GM10847 (cell line): ENCODE results near the gene SLC24A4.

Experiments
- POLR2A ChIP-seq: IDR thresholded peaks from 2 replicates; pipeline ENCODE4 v1.6.1; 2011; ENCODE audit not compliant: insufficient read length; ENCODE audit errors: extremely low read depth

The SLC24A4 gene

DNA sequence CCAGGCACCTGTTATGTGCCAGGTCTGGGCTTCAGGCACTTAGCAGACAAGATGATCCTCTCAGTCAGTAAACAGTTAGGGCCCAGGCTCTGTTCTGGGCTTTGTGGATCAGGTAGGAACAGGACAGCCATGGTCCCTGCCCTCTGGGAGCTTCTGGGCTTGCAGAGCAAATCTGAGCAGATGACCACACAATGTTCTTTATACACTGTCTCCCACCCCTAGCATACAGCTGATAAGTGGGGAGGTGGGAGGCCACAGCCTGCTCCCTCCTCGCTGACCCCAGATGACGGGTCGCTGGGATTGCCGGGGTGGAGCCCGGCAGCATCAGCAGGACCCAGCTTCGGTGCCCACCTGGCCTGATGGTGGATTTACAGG is 137.6 kb downstream of the SLC24A4 start:
- no peak for TF ChIP-seq POLR2A

DNA sequence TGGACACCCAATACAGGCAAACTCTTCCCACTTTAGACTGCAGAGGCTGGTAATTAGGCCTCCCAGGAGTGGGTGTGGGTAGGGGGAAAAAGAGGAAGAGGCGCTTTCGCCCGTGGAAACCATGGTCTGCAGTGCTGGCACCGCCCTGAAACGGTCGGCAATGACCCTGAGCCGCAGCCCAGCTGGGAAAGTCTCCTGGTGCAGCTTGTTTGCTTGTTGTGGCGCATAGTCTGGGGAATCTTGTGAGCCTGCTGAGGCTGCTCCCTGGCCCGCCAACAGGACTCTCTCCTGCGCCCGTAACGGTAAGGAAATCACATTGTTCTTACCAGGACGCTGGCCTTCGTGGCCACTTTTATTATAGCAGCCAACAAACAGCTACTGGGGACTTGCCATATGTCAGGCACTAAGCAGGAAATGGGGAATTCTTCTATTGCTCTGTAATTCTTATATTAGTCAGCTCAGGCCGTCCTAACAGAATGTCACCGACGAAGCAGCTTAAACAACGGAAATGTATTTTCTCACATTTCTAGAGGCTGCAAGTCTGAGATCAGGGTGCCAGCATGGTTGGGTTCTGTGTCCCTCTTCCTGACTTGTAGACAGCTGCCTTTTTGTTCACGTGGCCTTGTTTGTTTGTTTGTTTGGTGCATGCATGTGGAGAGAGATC is 138.1 kb downstream of the SLC24A4 start:
- no peak for TF ChIP-seq POLR2A

DNA sequence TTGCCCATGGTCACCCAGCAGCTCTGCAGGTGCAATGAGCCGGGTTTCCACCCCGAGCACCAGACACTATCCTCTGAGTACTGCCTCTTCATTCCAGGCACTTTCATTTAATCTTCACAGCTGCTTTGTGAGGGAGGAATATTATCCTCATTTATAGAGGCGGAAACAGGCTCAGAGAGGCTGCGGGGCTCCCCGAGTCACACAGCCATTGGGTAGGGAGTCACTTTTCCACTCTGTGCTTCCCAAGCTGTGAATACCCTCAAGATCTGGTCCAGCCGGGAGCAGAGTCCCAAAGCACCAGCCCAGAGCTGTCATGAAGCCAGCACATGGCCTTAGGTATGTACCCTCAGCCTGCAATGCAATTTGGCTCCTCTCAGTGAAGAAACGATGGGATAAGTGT is 138.9 kb downstream of the SLC24A4 start:
- TF ChIP-seq POLR2A, result no peak

DNA sequence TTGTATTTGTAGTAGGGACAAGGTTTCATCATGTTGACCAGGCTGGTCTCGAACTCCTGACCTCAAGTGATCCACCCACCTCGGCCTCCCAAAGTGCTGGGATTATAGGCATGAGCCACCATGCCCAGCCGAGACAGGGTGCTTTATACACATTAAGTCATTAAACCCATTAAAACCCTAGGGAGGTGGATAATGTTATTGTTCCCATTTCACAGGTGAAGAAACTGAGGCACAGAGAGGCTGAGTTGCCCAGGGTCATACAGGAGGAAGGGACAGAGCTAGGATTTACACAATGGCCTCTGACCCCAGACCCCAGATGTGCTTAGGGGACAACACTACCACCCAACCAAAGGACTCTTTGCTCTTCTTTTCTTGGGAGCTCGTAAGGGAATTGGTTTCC is 139.6 kb downstream of the SLC24A4 start:
- no peak for TF ChIP-seq POLR2A

DNA sequence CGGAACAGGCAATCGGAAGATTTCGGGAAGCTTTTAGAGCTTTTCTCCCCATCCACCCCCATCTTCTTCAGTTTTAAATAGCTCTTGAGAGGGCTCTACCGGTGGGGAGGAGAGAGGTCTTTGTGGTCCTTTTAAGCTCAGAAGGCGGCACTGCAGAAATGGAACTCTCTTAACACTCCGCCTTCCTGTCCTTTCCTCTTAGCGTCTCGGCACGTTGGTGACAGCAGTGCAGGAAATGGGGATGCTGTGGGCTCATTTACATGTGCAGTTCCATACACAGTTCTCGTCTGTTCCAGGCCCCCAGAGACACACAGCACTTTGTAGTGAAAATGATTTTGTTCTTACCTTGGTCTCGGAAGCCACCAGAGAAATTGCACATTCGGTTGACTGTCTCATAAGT is 140.2 kb downstream of the SLC24A4 start:
- TF ChIP-seq POLR2A, result no peak

DNA sequence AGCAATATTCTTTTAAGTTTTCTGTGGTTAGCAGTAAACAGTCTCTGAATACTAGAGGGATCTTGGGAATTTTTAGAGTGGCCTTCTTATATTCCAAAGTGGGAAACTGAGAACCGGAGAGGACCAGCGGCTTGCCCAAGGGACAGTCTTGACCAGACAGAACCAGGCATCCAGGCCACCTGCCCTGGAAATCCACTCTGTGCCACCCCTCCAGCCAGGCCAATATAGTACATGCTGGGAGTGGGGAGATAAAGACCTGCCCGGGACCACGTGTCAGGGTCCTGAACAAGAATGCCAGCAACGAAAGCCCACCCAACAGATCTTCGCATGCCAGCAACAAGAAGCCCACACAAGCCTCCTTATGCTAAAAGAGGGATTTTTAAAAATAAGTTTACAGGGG is 141.2 kb downstream of the SLC24A4 start:
- no peak for TF ChIP-seq POLR2A

DNA sequence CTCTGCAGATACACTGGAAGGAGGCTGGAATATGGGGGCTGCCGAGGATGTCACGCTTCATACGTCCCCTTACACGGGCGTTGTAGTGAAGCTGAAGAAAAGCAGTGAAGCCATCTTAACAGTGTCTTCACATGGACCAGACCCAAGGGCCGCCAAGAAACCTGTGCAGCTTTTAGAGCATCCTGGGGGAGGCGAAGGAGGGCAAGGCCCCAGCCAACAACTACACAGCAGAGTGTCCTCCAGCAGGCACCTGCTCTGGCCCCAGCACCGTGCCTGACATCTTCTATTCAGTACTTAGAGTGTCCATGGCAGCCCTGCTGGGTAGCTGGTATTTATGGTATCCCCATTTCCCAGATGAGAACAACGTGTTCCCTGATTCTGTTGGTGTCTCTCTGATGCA is 141.8 kb downstream of the SLC24A4 start:
- TF ChIP-seq POLR2A, result no peak

DNA sequence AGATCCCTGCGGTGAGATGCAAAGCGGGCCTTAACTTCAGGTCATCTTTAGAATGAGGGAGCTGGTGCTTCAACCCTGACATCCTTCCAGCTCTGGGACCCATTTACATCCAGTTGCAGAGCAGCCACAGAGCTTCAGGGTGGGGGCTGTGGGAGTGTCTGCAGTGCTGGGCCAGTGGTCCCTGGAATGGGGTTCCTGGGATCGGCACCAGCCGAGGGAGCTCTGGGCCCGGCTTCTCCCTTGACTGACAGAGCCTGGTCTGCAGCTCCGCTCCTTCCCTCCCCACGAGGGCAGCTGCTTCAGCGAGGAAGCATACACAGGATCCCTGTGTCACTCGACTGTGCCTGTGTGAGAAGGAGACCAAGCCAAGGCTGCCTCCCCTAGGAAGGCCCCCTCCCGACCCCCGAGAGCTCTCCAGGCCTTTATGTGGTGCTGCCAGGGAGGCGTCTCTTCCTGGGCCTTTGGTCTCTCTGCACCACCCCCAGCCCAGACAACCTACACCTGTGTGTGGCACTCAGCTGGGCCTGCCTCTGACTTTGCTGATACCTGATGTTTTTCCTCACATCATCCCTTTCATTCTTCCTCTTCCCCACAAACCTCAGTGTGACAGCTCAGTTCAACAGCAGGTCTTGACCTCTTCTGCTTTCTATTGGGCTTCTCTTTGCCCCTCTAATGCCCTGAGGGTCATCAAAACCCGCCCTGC is 142.5 kb downstream of the SLC24A4 start:
- TF ChIP-seq POLR2A, result no peak

DNA sequence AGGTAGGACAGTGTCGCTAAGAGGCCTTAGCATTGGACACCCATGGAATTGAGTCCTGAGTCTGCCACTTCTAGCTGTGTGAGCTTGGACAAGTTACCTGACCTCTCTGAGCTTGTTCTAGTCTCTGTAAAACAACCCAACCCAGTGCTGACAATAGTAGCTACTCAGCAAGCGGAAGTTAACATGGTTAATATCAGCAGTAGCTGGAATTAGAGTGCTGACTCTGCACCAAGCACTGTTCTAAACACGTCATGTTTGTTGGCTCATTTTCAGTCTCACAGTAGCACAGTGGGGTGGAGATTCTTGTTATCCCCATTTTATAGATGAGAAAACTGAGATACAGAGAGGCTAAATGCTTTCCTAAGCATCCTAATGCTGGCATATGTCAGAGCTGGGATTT is 143.1 kb downstream of the SLC24A4 start:
- no peak for TF ChIP-seq POLR2A

DNA sequence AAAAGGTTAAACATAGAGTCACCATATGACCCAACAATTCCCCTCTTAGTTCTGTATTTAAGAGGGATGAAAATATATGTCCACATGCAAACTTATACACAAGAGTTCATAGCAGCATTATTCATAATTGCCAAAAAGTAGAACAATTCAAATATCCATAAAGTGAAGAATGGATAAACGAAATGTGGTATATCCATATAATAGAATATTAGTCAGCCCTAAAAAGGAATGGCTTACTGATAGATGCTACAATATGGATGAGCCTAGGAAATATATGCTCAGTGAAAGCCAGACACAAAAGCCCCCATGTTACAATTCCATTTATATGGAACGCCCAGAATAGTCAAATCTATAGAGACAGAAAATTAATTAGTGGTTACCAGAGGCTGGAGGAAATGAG is 146.6 kb downstream of the SLC24A4 start:
- no peak for TF ChIP-seq POLR2A

DNA sequence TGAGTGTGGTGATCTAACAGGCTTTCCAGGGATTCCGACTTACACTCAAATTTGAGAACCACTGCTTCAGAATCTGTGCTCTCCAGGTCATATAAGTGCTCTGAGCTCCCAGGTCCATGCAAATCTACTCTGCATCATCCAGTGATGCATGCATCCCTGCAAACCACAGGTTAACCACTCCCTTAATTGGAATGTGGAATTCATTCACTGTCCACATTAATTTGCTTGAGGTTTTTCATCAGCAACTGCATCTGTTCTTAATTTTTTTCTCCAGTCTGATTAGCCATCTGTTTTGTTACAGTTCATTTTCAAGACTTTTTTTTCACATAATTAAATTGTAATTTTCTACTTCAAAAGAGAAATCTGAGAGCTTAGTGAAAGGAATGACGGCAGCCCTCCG is 147.2 kb downstream of the SLC24A4 start:
- TF ChIP-seq POLR2A, result no peak

DNA sequence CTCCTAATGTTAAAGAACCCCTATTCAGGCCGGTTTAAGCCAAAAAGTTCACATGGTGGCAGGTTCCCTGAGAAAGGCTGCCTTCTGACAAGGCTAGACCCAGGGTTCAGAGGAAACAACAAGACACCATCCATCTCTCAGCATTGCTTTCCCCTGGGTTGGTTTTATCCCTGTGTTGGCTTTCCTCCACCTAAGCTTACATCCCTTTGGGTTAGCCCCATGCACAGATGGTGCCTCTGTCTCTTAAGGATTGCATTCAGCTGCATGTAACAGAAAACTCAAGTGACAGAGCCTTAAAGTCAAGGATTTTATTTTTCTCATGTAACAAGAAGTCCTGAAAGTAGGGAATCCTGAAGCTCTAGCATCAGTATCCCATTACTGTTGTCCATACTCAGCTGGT is 147.8 kb downstream of the SLC24A4 start:
- no peak for TF ChIP-seq POLR2A

DNA sequence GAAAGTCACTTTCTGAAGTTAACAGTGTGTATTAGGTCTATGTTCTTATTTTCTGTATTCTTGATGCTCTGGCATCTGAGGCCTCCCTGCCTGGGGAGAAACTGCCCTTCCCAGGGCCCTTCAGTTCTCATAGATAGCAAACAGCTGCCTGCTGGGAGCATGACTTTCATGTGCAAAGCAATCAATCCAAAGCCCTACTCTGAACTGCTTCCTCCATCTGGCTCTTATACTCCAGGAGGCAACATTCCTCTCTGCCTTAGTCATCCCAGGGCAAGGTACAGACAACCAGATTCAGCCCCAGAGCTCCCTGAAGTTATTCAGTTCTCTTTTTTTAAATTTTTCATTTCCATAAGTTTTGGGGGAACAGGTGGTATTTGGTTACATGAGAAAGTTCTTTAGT is 149.0 kb downstream of the SLC24A4 start:
- no peak for TF ChIP-seq POLR2A

DNA sequence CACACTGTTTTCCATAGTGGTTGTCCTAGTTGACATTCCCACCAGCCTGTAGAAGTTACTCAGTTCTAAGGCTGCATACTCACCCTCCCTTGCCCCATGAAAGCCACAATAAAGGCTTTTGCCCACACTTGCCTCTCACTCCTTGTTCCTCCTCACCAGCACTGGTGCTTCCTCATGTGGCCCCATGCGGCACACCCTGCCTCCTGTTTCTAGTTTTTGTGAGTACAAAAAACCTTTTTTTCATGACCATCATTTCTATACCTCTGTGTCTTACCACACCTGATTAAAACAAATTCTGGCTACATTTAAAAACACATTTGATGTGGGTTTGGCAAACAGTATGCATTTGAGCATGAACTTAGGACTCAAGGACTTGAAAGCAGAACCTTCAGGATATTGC is 149.9 kb downstream of the SLC24A4 start:
- no peak for TF ChIP-seq POLR2A

DNA sequence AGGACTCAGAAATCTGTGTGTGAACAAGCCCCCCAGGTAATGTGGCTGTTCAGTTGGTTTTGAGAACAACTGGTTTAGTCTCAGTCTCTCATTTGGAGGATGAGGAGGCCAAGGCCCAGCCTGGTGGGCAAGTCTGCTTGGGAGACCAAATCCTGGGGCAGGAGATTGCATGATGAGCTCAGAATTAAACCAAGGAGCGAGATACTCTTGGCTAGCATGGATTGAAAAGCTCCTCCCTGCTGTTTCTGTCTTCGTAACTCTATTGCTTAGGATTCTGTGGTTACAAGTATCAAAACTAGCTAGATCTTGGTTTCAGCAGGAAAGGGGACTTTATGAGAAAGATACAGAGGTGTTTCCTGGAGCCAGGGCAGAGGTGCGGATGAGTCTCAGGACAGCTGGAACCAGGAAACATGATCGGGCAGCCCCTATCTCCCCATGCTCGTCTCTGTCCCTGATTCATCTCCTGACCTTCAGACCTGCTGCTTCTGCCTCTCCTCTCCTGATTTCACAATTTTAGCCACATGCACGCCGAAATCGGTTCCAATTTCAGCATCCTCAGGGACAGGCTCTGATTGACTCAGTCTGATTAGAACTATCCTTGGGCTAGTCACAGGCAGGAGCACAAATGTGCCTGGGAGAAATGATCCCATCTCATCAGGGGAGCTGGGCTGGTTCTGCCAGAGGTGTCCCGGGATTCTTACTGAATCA is 150.4 kb downstream of the SLC24A4 start:
- no peak for TF ChIP-seq POLR2A

DNA sequence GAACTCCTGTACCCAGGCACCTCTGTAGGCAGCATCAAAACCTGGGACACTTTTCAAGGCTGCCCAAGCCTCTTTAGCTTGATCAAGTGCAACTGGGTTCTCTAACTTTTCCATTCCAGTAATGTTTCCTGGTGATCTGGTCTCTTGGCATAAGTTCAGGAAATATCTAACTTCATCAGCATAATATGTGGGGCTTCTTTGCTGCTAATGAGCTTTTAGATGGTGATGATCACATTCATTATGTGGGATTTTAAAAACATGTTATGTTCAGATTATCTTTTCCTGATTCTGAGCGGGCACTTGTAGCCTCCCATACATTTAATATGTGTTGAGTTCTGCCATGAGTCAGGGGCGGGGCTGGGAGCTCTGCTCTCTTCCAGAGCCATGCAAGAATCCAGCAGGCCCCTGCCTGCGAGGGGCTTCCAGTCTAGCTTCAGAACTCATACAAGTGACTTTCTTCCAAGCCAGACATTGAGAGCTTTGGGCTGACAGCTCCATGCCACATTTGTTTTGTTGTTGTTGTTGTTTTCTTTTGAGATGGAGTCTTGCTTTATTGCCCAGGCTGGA is 151.1 kb downstream of the SLC24A4 start:
- no peak for TF ChIP-seq POLR2A
